Measurements from ENCODE around the gene AK1. TPM values are rescaled to one million over a fixed set of nuclear protein-coding genes. Genes with fewer than 3 reads are reported as not detected.

The AK1 gene
- total and polyA plus RNA-seq, 2 of the 13 experiments (the other 11 are each of a cell fraction or from before 2014, with no cell fraction given) = 19.1 to 32.8 TPM

DNA sequence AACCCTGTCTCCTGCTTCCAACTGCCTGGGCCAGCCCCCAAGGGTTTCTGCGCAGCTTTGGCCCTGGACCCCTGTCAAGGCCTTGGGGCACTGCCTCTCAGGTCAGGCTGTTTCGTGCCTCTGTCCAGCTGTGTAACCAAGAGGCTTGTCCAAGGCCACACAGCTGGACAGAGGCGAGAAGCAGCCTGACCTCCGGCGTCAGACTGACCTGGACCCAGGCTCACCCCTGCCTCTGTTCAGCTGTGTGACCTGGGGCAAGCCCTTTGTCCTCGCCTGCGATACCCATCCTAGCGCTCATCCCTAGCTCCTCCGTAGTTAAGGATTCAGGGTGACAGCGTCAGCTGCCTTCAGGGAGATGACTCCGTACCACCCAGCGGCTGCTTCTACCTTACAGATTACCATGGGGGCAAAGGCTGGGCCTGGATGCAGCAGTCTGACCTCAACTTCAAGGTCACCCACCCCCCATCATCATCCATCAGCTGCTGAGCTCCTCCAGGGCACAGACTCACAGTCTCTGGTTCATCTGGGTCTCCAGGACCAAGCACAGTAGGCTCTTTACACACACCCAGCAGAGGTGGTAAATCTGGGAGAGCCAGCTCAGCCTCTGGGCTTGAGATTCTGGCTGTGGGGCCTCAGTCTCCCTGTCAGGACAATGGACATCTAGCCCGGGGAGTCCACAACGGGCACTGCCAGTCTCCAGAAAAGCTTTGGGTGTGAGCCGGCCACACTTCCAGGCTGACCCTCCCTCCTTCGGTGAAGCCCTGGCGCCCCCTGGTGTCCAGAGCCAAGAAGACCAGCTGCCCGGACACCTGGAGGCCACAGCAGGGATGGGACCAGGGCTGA lies 7.9 kb downstream of the AK1 start (continued):
- TF ChIP-seq, protein P1, sequence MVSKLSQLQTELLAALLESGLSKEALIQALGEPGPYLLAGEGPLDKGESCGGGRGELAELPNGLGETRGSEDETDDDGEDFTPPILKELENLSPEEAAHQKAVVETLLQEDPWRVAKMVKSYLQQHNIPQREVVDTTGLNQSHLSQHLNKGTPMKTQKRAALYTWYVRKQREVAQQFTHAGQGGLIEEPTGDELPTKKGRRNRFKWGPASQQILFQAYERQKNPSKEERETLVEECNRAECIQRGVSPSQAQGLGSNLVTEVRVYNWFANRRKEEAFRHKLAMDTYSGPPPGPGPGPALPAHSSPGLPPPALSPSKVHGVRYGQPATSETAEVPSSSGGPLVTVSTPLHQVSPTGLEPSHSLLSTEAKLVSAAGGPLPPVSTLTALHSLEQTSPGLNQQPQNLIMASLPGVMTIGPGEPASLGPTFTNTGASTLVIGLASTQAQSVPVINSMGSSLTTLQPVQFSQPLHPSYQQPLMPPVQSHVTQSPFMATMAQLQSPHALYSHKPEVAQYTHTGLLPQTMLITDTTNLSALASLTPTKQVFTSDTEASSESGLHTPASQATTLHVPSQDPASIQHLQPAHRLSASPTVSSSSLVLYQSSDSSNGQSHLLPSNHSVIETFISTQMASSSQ (IDR thresholded peaks at IDR 0.05; ENCODE audit: low read depth) = no peak
- TF ChIP-seq, protein P1 (CRISPR knock-in tag; IDR thresholded peaks at IDR 0.05; ENCODE audit: borderline replicate concordance) = no peak
- TF ChIP-seq KLF6 (CRISPR knock-in tag; IDR thresholded peaks at IDR 0.05) = no peak
- no peak for TF ChIP-seq ZNF33A (CRISPR knock-in tag; IDR thresholded peaks at IDR 0.05; ENCODE audit: borderline replicate concordance)
- TF ChIP-seq, protein P2, sequence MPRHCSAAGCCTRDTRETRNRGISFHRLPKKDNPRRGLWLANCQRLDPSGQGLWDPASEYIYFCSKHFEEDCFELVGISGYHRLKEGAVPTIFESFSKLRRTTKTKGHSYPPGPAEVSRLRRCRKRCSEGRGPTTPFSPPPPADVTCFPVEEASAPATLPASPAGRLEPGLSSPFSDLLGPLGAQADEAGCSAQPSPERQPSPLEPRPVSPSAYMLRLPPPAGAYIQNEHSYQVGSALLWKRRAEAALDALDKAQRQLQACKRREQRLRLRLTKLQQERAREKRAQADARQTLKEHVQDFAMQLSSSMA (CRISPR knock-in tag; IDR thresholded peaks at IDR 0.05) = no peak
- TF ChIP-seq ZNF207 (IDR thresholded peaks at IDR 0.05; ENCODE audit: borderline replicate concordance) = no peak
- TF ChIP-seq, protein P3, sequence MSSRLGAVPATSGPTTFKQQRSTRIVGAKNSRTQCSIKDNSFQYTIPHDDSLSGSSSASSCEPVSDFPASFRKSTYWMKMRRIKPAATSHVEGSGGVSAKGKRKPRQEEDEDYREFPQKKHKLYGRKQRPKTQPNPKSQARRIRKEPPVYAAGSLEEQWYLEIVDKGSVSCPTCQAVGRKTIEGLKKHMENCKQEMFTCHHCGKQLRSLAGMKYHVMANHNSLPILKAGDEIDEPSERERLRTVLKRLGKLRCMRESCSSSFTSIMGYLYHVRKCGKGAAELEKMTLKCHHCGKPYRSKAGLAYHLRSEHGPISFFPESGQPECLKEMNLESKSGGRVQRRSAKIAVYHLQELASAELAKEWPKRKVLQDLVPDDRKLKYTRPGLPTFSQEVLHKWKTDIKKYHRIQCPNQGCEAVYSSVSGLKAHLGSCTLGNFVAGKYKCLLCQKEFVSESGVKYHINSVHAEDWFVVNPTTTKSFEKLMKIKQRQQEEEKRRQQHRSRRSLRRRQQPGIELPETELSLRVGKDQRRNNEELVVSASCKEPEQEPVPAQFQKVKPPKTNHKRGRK (CRISPR knock-in tag; IDR thresholded peaks at IDR 0.05) = no peak
- TF ChIP-seq TBX2 (CRISPR knock-in tag; IDR thresholded peaks at IDR 0.05; ENCODE audit: borderline replicate concordance) = no peak
- TF ChIP-seq, protein P4, sequence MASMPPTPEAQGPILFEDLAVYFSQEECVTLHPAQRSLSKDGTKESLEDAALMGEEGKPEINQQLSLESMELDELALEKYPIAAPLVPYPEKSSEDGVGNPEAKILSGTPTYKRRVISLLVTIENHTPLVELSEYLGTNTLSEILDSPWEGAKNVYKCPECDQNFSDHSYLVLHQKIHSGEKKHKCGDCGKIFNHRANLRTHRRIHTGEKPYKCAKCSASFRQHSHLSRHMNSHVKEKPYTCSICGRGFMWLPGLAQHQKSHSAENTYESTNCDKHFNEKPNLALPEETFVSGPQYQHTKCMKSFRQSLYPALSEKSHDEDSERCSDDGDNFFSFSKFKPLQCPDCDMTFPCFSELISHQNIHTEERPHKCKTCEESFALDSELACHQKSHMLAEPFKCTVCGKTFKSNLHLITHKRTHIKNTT (CRISPR knock-in tag; IDR thresholded peaks at IDR 0.05) = no peak
- TF ChIP-seq, protein P5, sequence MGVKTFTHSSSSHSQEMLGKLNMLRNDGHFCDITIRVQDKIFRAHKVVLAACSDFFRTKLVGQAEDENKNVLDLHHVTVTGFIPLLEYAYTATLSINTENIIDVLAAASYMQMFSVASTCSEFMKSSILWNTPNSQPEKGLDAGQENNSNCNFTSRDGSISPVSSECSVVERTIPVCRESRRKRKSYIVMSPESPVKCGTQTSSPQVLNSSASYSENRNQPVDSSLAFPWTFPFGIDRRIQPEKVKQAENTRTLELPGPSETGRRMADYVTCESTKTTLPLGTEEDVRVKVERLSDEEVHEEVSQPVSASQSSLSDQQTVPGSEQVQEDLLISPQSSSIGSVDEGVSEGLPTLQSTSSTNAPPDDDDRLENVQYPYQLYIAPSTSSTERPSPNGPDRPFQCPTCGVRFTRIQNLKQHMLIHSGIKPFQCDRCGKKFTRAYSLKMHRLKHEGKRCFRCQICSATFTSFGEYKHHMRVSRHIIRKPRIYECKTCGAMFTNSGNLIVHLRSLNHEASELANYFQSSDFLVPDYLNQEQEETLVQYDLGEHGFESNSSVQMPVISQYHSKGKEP (CRISPR knock-in tag; IDR thresholded peaks at IDR 0.05) = no peak
- no peak for TF ChIP-seq HHEX (CRISPR knock-in tag; IDR thresholded peaks at IDR 0.05)
- no peak for TF ChIP-seq PRPF4 (IDR thresholded peaks at IDR 0.05; ENCODE audit: low read depth, low read length, poor library complexity, severe bottlenecking)
- no peak for TF ChIP-seq ZNF101 (CRISPR knock-in tag; IDR thresholded peaks at IDR 0.05; ENCODE audit: borderline replicate concordance, low read depth)
- TF ChIP-seq, protein P6, sequence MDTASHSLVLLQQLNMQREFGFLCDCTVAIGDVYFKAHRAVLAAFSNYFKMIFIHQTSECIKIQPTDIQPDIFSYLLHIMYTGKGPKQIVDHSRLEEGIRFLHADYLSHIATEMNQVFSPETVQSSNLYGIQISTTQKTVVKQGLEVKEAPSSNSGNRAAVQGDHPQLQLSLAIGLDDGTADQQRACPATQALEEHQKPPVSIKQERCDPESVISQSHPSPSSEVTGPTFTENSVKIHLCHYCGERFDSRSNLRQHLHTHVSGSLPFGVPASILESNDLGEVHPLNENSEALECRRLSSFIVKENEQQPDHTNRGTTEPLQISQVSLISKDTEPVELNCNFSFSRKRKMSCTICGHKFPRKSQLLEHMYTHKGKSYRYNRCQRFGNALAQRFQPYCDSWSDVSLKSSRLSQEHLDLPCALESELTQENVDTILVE (CRISPR knock-in tag; IDR thresholded peaks at IDR 0.05) = 0 out of 2 replicates have a peak, but pooled peaks have one; percentile 48
- no peak for TF ChIP-seq ATAD3A (CRISPR knock-in tag; IDR thresholded peaks at IDR 0.05)
- TF ChIP-seq PAX8 (CRISPR knock-in tag; IDR thresholded peaks at IDR 0.05; ENCODE audit: borderline replicate concordance) = no peak

Data from HepG2 (cell line).